Measurements from ENCODE around the gene RBM7.

DNA sequence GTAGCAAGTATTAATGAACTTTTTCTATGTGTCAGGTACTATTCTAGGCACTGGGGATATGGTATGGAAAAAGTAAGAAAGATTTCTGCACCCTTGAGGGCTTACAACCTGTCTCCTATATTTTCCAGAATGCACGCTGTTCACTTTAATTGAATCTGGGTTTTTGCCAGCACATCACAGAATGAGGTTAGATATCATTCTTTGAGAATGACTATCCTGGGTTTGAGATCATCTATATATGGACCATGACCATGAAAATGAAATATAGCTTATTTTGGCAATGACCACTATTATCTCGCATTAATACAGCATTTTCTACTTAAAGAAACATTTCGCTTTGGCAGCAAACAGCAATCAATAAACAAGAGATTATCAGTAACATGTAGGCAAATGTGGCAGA, 47.0 kb upstream of the RBM7 start:
- no peak for TF ChIP-seq CTCF (IDR thresholded peaks at IDR 0.05)
- TF ChIP-seq POLR2AphosphoS5 (IDR thresholded peaks at IDR 0.05) = no peak

Measured in esophagus muscularis mucosa (tissue), 3 donors.